ENCODE results near the gene ACSL1. TPM values are rescaled to one million over a fixed set of nuclear protein-coding genes. Genes with fewer than 3 reads are reported as not detected.

The ACSL1 gene
- total and polyA plus RNA-seq, 2 of the 8 experiments (the other 6 are each of a cell fraction or from before 2014, with no cell fraction given), result 2.3 to 8.7 TPM

DNA sequence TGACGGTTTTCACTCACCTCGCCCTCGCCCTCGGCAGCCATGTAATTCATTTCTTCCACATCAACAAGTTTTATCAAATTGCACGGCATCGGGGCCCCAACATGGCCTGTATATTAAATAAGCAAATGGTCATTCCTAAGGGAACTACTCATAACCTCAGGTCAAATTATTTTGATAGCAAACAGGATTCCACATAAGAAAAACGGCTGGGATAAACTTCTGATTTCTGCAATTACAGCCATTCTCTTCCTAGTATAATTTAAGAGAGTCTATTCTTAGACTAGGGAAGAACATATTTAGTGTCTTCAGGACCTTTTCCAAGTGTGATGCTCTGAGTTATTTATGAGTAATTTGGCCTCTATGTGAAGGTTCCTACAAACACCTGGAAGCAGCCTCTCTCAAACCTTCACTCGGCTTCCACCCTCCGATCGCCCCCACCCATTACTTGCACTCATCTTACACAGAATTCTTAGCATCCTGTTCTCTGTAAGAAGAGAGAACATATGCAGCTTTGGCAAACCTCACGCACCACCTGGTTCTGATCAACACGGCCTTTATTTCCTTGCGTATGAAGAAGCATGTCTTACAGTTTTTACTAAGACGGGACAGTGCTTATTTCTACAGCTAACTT lies 62.5 kb downstream of the ACSL1 start:
- POLR2A ChIA-PET (ENCODE audit: partially characterized antibody), result no interaction called here
- H3K14ac ChIP-seq (ENCODE audit: insufficient read length), result no peak overlapping the region
- CTCF ChIA-PET (ENCODE audit: partially characterized antibody), result interaction anchor here (0.6 to 1.4 kb wide), 4 partner anchors 13 to 538 kb away, joined by 3 to 6 read pairs (median 3); no protein-coding TSS in a partner anchor

More for the DNA sequence above, 62.5 kb downstream of the ACSL1 start:
- 94% methylated on average over 14 of the region's 14 CpGs; no CpG with 5 or more reads in 1 of the 2 experiments for WGBS, 2 experiments (ENCODE audit: extremely low coverage in 1 of 2, insufficient coverage in 1 of 2, insufficient read length in 1 of 2, insufficient replicate concordance in 2 of 2, low coverage in 1 of 2, low lambda C conversion rate in 2 of 2, missing lambda C conversion rate in 1 of 2)
- Histone ChIP-seq H4K20me1 (replicated peaks in 1 of 2; ENCODE audit: control insufficient read depth in 1 of 2, insufficient read depth in 2 of 2, low read length in 2 of 2) (no peaks in the 10 kb centered on the region), H2AK5ac (ENCODE audit: low read depth, low read length) (no peak overlapping the region), H2BK120ac (replicated peaks; ENCODE audit: low read depth, low read length) (no peak overlapping the region), H2BK12ac (ENCODE audit: low read depth, low read length) (no peak overlapping the region), H2AFZ (ENCODE audit: low read length) (no peak overlapping the region), H3K9me3 (ENCODE audit: insufficient read depth in 2 of 2, low read depth in 1 of 2, low read length in 1 of 2) (no peaks in the 10 kb centered on the region), H3K9ac (replicated peaks in 1 of 4; ENCODE audit: extremely low read depth in 1 of 4, low read depth in 3 of 4, low read length in 3 of 4) (no peak overlapping the region), H3K27me3 (replicated peaks in 1 of 4; ENCODE audit: control insufficient read depth in 3 of 4, extremely low read depth in 1 of 4, insufficient read depth in 3 of 4, low read length in 3 of 4) (no peaks in the 10 kb centered on the region), H3K4ac (replicated peaks; ENCODE audit: insufficient read length, low read depth, low read length) (no peak overlapping the region), H3K27ac (ENCODE audit: low read depth, low read length) (no peak overlapping the region), H3K23me2 (ENCODE audit: low read depth, low read length) (no peaks in the 10 kb centered on the region), H2BK15ac (ENCODE audit: low read length) (no peak overlapping the region), H3K4me2 (ENCODE audit: insufficient read depth in 1 of 2, low read depth in 2 of 2, low read length in 2 of 2) (no peak overlapping the region), H2BK5ac (ENCODE audit: low read depth, low read length) (no peak overlapping the region), H3K4me1 (replicated peaks in 1 of 4; ENCODE audit: control insufficient read depth in 3 of 4, insufficient read depth in 4 of 4, low read length in 3 of 4) (no peaks in the 10 kb centered on the region), H4K91ac (replicated peaks; ENCODE audit: insufficient read length, low read length) (no peak overlapping the region), H3K18ac (ENCODE audit: extremely low read depth, low read length) (no peak overlapping the region), H3K56ac (replicated peaks; ENCODE audit: insufficient read length, low read depth, low read length) (no peak overlapping the region), H3K23ac (ENCODE audit: insufficient read length) (no peak overlapping the region), H3K79me1 (ENCODE audit: low read depth, low read length) (no peaks in the 10 kb centered on the region), H3K4me3 (ENCODE audit: extremely low read depth in 1 of 4, insufficient read depth in 2 of 4, low read depth in 3 of 4, low read length in 4 of 4) (no peak overlapping the region), H4K8ac (ENCODE audit: extremely low read depth, insufficient read depth, low read length) (no peak overlapping the region; the same call in 1 of the 2 replicates), H4K5ac (ENCODE audit: insufficient read length, low read depth, low read length) (no peak overlapping the region), H2BK20ac (ENCODE audit: low read length) (no peak overlapping the region), H3K79me2 (ENCODE audit: control insufficient read depth in 1 of 2, insufficient read depth in 2 of 2, low read length in 2 of 2) (no peaks in the 10 kb centered on the region), H3K36me3 (ENCODE audit: control insufficient read depth in 2 of 4, insufficient read depth in 4 of 4, low read length in 3 of 4) (no peaks in the 10 kb centered on the region)
- DNase-seq (ENCODE audit: low read depth in 1 of 2, low spot score in 2 of 2) (no peak), FAIRE-seq (no peak)
- TF ChIP-seq SUZ12 (IDR thresholded peaks at IDR 0.05; ENCODE audit: low read length), result no peak
- TF ChIP-seq GTF2F1 (IDR thresholded peaks at IDR 0.05; ENCODE audit: borderline replicate concordance, low read depth, low read length), result no peak
- no peak for TF ChIP-seq GABPA (IDR thresholded peaks at IDR 0.05; ENCODE audit: borderline replicate concordance, insufficient read depth, low read length)
- TF ChIP-seq SP1 (IDR thresholded peaks at IDR 0.05; ENCODE audit: low read depth, low read length), result no peak
- no peak for TF ChIP-seq CBX5 (IDR thresholded peaks at IDR 0.05; ENCODE audit: low read depth, low read length)
- no peak for TF ChIP-seq EP300 (IDR thresholded peaks at IDR 0.05; ENCODE audit: borderline replicate concordance in 1 of 2, low read depth in 2 of 2, low read length in 2 of 2)
- no peak for TF ChIP-seq BRCA1 (IDR thresholded peaks at IDR 0.05; ENCODE audit: low read depth, low read length)
- TF ChIP-seq EGR1 (IDR thresholded peaks at IDR 0.05; ENCODE audit: borderline replicate concordance, low read depth, low read length), result no peak
- no peak for TF ChIP-seq TBP (IDR thresholded peaks at IDR 0.05; ENCODE audit: low read depth, low read length)
- TF ChIP-seq TAF7 (optimal IDR thresholded peaks at IDR 0.05; ENCODE audit: borderline replicate concordance, low read depth, low read length), result no peak
- TF ChIP-seq FOSL1 (IDR thresholded peaks at IDR 0.05; ENCODE audit: insufficient read depth, low read depth, low read length), result no peak
- TF ChIP-seq BCL11A (IDR thresholded peaks at IDR 0.05; ENCODE audit: low read depth in 2 of 2, low read length in 2 of 2), result no peak
- TF ChIP-seq CTBP2 (IDR thresholded peaks at IDR 0.05; ENCODE audit: borderline replicate concordance, insufficient read depth, insufficient read length, low read length), result no peak

Measured in H1 (cell line).